NB4 (cell line): ENCODE measurements around the gene TMX4.

Source experiments
- MYC ChIP-seq: IDR thresholded peaks from 2 replicates; pipeline ENCODE4 v1.6.1; 2011; ENCODE audit warnings: low read depth, low read length
- POLR2A ChIP-seq: IDR thresholded peaks from 2 replicates; pipeline ENCODE4 v1.6.1; 2011; ENCODE audit warnings: mild to moderate bottlenecking; ENCODE audit not compliant: insufficient read length; ENCODE audit errors: extremely low read depth
- TF ChIP-seq, protein P1 (sequence below): IDR thresholded peaks from one replicate; pipeline ENCODE4 v1.5.1; 2012; ENCODE audit warnings: low read depth, low read length

DNA sequence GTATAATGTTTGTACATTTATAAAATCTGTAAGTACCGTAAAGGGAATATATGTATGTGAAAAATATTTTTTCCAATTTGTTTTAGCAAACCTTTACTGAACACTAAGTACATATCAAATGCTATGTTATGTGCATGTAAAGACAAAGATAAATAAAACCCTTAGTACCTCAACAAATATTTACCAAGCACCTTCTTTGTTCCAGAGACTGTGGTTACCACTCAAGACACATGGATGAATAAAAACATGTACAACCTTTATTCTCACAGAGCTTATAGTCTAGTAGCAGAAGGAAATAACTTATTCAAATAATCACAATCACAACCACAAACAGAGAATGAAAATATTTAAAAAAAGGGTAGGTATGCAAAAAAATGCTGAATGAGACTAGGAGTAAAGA is 17.5 kb downstream of the TMX4 start:
- TF ChIP-seq, protein P1, sequence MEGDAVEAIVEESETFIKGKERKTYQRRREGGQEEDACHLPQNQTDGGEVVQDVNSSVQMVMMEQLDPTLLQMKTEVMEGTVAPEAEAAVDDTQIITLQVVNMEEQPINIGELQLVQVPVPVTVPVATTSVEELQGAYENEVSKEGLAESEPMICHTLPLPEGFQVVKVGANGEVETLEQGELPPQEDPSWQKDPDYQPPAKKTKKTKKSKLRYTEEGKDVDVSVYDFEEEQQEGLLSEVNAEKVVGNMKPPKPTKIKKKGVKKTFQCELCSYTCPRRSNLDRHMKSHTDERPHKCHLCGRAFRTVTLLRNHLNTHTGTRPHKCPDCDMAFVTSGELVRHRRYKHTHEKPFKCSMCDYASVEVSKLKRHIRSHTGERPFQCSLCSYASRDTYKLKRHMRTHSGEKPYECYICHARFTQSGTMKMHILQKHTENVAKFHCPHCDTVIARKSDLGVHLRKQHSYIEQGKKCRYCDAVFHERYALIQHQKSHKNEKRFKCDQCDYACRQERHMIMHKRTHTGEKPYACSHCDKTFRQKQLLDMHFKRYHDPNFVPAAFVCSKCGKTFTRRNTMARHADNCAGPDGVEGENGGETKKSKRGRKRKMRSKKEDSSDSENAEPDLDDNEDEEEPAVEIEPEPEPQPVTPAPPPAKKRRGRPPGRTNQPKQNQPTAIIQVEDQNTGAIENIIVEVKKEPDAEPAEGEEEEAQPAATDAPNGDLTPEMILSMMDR, result no peak
- TF ChIP-seq POLR2A, result no peak
- no peak for TF ChIP-seq MYC
